B cell (primary cell): ENCODE data around the gene RREB1. TPM values are rescaled to one million over a fixed set of nuclear protein-coding genes. Genes with fewer than 3 reads are reported as not detected.

Experiments
- ATAC-seq: fragments of 200-7000 bp; cut with Tn5 transposase; one replicate; pipeline ENCODE4 v1.10.0; 2021; ENCODE audit warnings: low read depth, mild to moderate bottlenecking, moderate number of reproducible peaks, moderate library complexity
- CTCF ChIA-PET: fragments of 350-600 bp; sonication (Branson Sonifier 250); formaldehyde crosslinking; loops from one replicate; lab custom pipeline; 2021; ENCODE audit warnings: antibody characterized with exemption, inconsistent platforms; lab: Charles Lee
- POLR2A ChIA-PET: fragments of 350-600 bp; sonication (Branson Sonifier 250); formaldehyde crosslinking; loops from one replicate; lab custom pipeline; 2021; ENCODE audit warnings: antibody characterized with exemption; lab: Charles Lee
- DNase-seq: peaks from one replicate; pipeline ENCODE4 v3.0.0; 2013
- H2AFZ ChIP-seq: 2 replicates; pipeline ENCODE4 v1.6.1; 2012; ENCODE audit warnings: mild to moderate bottlenecking, low read depth, low read length; ENCODE audit not compliant: insufficient read depth, poor library complexity, severe bottlenecking
- H3K27ac ChIP-seq, 2 donors: 1 replicate in 1 of 2; 2 replicates in 1 of 2; pipeline ENCODE4 v1.5.1; 2012 to 2013; ENCODE audit warnings: low read length in 2 of 2, mild to moderate bottlenecking in 2 of 2, moderate library complexity in 1 of 2
- H3K27me3 ChIP-seq, 4 experiments: fragments of 200-600 bp in 1 of 4; sonication (generic) in 1 of 4; replicated peaks in 1 of 4; 1 replicate in 2 of 4; 2 replicates in 2 of 4; pipeline versions ENCODE4 v1.6.1 to v1.7.0; 2013 to 2016; ENCODE audit warnings: low read length in 3 of 4, mild to moderate bottlenecking in 2 of 4, mixed read lengths in 1 of 4, moderate library complexity in 1 of 4; ENCODE audit not compliant: insufficient read depth in 4 of 4, control insufficient read depth in 3 of 4; ENCODE audit errors: control extremely low read depth in 1 of 4
- H3K36me3 ChIP-seq, 2 experiments: replicated peaks in 1 of 2; 1 replicate in 1 of 2; 2 replicates in 1 of 2; pipeline versions ENCODE4 v1.6.1 to v1.7.1; 2013; ENCODE audit warnings: low read length in 1 of 2; ENCODE audit not compliant: insufficient read depth in 2 of 2, control insufficient read depth in 1 of 2; ENCODE audit errors: control extremely low read depth in 1 of 2, extremely low read depth in 1 of 2
- H3K4me1 ChIP-seq, 2 donors: fragments of 200-600 bp in 1 of 2; sonication (generic) in 1 of 2; 1 replicate in 1 of 2; 2 replicates in 1 of 2; pipeline versions ENCODE4 v1.5.1 to v1.6.1; 2013 to 2017; ENCODE audit warnings: low read length in 2 of 2; ENCODE audit not compliant: control insufficient read depth in 2 of 2, insufficient read depth in 2 of 2
- H3K4me2 ChIP-seq: replicated peaks from 2 replicates; pipeline ENCODE3; 2012; ENCODE audit warnings: mild to moderate bottlenecking, low read depth, low read length; ENCODE audit not compliant: poor library complexity, severe bottlenecking
- H3K4me3 ChIP-seq, 5 experiments: fragments of 200-600 bp in 1 of 5; sonication (generic) in 1 of 5; 1 replicate in 3 of 5; 2 replicates in 2 of 5; pipeline versions ENCODE4 v1.5.1 to v1.7.0; 2011 to 2016; ENCODE audit warnings: low read length in 4 of 5, mild to moderate bottlenecking in 4 of 5, low read depth in 2 of 5, control low read depth in 1 of 5, moderate library complexity in 1 of 5; ENCODE audit not compliant: insufficient read depth in 1 of 5; ENCODE audit errors: control extremely low read depth in 1 of 5, extremely low read depth in 1 of 5
- H3K79me2 ChIP-seq: fragments of 200-600 bp; sonication (generic); one replicate; pipeline ENCODE4 v1.6.0; 2016; ENCODE audit warnings: low read length; ENCODE audit not compliant: control insufficient read depth, insufficient read depth
- H3K9ac ChIP-seq: fragments of 200-600 bp; sonication (generic); 2 replicates; pipeline ENCODE4 v1.6.1; 2017; ENCODE audit warnings: mild to moderate bottlenecking, low read length, moderate library complexity
- H3K9me3 ChIP-seq, 3 donors: one replicate each; pipeline versions ENCODE4 v1.6.1 to v1.7.1; 2013; ENCODE audit warnings: low read length in 2 of 3; ENCODE audit not compliant: control insufficient read depth in 2 of 3, insufficient read depth in 1 of 3; ENCODE audit errors: control extremely low read depth in 1 of 3
- H4K20me1 ChIP-seq: 2 replicates; pipeline ENCODE4 v1.6.0; 2012; ENCODE audit warnings: mild to moderate bottlenecking, low read length; ENCODE audit not compliant: insufficient read depth, control insufficient read depth, poor library complexity, severe bottlenecking
- H3K27ac Mint-ChIP-seq: one replicate; pipeline ENCODE4 v1.8.0; 2021; ENCODE audit warnings: mixed read lengths
- H3K27me3 Mint-ChIP-seq: one replicate; pipeline ENCODE4 v1.8.0; 2021; ENCODE audit warnings: mixed read lengths
- H3K4me1 Mint-ChIP-seq: one replicate; pipeline ENCODE4 v1.8.0; 2021; ENCODE audit warnings: mixed read lengths
- H3K4me3 Mint-ChIP-seq: one replicate; pipeline ENCODE4 v1.8.0; 2021; ENCODE audit warnings: mixed read lengths
- H3K9me3 Mint-ChIP-seq: one replicate; pipeline ENCODE4 v1.8.0; 2022; ENCODE audit warnings: mixed read lengths; ENCODE audit not compliant: insufficient read depth
- EZH2 ChIP-seq: IDR thresholded peaks from 2 replicates; pipeline ENCODE4 v1.6.1; 2012; ENCODE audit warnings: borderline replicate concordance, low read depth, mild to moderate bottlenecking, moderate library complexity, low read length; ENCODE audit not compliant: insufficient read depth, poor library complexity, severe bottlenecking
- WGBS: methylation state at CpG from one replicate; pipeline ENCODE4 v1.1.5; 2013; ENCODE audit warnings: missing lambda C conversion rate; ENCODE audit not compliant: insufficient coverage; 5-methylcytosine and 5-hydroxymethylcytosine counted together
- intact Hi-C: fragments of 100-400 bp; cut with micrococcal nuclease; formaldehyde crosslinking; loops from one replicate; pipeline ENCODE4 v1.10.0; 2022
- polyA plus RNA-seq: library from polyadenylated mRNA; depleted of rRNA; stranded (reverse); fragments of >200 nt; gene quantifications from 2 replicates; pipeline ENCODE4 v1.2.3, GENCODE V29; 2012
- total RNA-seq, 2 donors: library from RNA; stranded (reverse); fragments of 120-200 nt in 1 of 2; gene quantifications; 1 replicate in 1 of 2; 2 replicates in 1 of 2; pipeline versions ENCODE4 v1.2.3 to v1.2.4, GENCODE V29; 2013 to 2022
- TF ChIP-seq, protein P1 (sequence below): fragments of 200-600 bp; IDR thresholded peaks from one replicate; pipeline ENCODE4 v1.8.0; 2022; ENCODE audit warnings: antibody characterized with exemption, mild to moderate bottlenecking

Gene RREB1
- total and polyA plus RNA-seq, 2 donors (not counting 1 experiment from before 2014, with no cell fraction given), result 10.4 to 58.6 TPM

DNA sequence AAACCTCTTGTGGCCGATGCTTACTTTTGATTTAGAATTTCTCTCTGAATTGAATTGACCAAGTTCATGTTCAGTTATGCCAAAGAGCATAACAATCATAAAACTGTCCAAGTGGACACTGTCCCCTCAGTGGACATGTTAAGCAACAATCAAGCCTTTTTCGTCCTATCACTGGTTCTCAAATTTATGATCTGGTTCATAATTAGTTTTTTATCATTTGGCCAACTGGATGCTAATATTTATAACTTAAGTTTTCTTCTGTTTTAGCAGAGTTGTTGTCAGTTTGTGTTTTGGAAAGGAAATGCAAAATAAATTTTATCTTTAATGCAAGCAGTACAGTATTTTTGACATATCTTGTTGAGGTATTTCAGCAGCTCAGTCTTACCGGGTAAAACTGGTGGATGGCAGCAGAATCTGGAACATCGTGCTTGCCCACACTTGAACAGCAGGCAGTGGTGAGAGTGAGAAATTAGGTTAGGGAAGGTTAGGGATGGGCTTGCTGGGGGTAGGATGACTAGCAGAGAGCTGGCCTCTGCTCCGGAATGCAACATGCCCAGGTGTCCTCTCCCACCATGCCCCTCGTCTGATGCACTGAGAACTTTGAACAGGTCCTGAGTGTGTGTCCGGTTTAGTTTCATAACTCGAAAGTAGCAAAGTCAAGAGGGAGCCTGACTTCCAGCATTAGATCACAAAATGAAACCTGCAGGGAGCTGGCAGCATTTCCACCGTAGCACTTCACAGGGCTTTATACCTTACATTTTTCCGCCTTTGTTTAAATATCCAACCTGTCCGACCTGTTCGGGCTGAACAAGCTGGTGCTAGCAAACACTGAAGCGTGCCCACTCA is 93.1 kb downstream of the RREB1 start:
- Histone ChIP-seq H3K27ac (peak overlapping the region in 1 of 2 donors; percentile 26), H3K4me1 (peaks cover 40 to 46% of the 10 kb centered on the region in 2 donors), H3K27me3 (no peaks in the 10 kb centered on the region), H3K4me2 (no peak overlapping the region), H3K4me3 (no peak overlapping the region), H4K20me1 (peaks cover 43% of the 10 kb centered on the region), H3K79me2 (peaks cover 23% of the 10 kb centered on the region), H2AFZ (no peak overlapping the region), H3K9me3 (no peaks in the 10 kb centered on the region), H3K9ac (no peak overlapping the region), H3K36me3 (peaks cover 0 to 4% of the 10 kb centered on the region in 2 experiments)
- Mint-ChIP-seq H3K27ac (peak overlapping the region; percentile 61), H3K27me3 (no peaks in the 10 kb centered on the region), H3K9me3 (no peaks in the 10 kb centered on the region), H3K4me1 (peaks cover 46% of the 10 kb centered on the region), H3K4me3 (no peak overlapping the region)
- WGBS, result 95% methylated on average over 8 of the region's 13 CpGs
- CTCF ChIA-PET, result interaction anchor here (0.8 kb wide), 1 partner anchor 442 kb away, joined by 3 read pairs; no protein-coding TSS in a partner anchor
- POLR2A ChIA-PET, result interaction anchor here (0.6 to 0.7 kb wide), 3 partner anchors 54 to 587 kb away, joined by 3 to 5 read pairs (median 3); no protein-coding TSS in a partner anchor
- TF ChIP-seq, protein P1, sequence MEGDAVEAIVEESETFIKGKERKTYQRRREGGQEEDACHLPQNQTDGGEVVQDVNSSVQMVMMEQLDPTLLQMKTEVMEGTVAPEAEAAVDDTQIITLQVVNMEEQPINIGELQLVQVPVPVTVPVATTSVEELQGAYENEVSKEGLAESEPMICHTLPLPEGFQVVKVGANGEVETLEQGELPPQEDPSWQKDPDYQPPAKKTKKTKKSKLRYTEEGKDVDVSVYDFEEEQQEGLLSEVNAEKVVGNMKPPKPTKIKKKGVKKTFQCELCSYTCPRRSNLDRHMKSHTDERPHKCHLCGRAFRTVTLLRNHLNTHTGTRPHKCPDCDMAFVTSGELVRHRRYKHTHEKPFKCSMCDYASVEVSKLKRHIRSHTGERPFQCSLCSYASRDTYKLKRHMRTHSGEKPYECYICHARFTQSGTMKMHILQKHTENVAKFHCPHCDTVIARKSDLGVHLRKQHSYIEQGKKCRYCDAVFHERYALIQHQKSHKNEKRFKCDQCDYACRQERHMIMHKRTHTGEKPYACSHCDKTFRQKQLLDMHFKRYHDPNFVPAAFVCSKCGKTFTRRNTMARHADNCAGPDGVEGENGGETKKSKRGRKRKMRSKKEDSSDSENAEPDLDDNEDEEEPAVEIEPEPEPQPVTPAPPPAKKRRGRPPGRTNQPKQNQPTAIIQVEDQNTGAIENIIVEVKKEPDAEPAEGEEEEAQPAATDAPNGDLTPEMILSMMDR, result no peak
- no peak for TF ChIP-seq EZH2
- intact Hi-C loops, result no loop called here
- ATAC-seq (no peak), DNase-seq (no peak)

DNA sequence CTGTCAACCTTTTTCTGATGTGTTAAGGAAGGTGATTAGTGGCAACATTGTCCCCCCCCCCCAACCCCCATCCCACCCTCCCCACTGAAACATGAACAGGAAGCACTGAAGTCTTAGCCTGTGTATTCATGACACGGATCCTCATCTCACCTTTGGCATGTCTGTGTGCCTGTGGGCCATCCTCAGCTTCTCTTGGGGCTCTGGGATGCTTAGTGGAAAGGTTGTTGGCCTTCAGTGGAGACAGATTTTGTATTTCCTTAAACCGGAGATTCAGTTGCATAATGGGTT is 93.6 kb downstream of the RREB1 start:
- peaks cover 47% of the 10 kb centered on the region for H3K4me1 Mint-ChIP-seq
- ChIA-PET POLR2A (interaction anchor here (0.6 kb wide), 1 partner anchor 53 kb away, joined by 3 read pairs; no protein-coding TSS in a partner anchor), CTCF (interaction anchor here (0.8 kb wide), 1 partner anchor 442 kb away, joined by 3 read pairs; no protein-coding TSS in a partner anchor)
- Histone ChIP-seq H3K4me3 (no peak overlapping the region), H2AFZ (no peak overlapping the region), H3K79me2 (peaks cover 26% of the 10 kb centered on the region), H3K27me3 (no peaks in the 10 kb centered on the region), H3K36me3 (peaks cover 0 to 10% of the 10 kb centered on the region in 2 experiments), H3K27ac (peak overlapping the region; percentile 48 to 69), H3K4me1 (peaks cover 40 to 46% of the 10 kb centered on the region in 2 donors), H4K20me1 (peaks cover 46% of the 10 kb centered on the region), H3K9ac (no peak overlapping the region), H3K9me3 (no peaks in the 10 kb centered on the region), H3K4me2 (peak overlapping the region; percentile 63)
- TF ChIP-seq, protein P1, result no peak
- TF ChIP-seq EZH2, result no peak
- H3K27me3 Mint-ChIP-seq, result no peaks in the 10 kb centered on the region
- no peaks in the 10 kb centered on the region for H3K9me3 Mint-ChIP-seq
- ATAC-seq (no peak), DNase-seq (no peak)
- H3K27ac Mint-ChIP-seq, result peak overlapping the region; percentile 88
- H3K4me3 Mint-ChIP-seq, result peak overlapping the region; percentile 62
- intact Hi-C loops, result no loop called here
- no CpG with 5 or more reads among the region's 2 CpGs for WGBS
